Activated CD8-positive, alpha-beta T cell treated with anti-CD3 and anti-CD28 coated beads, Interleukin-2, amount 10 ng/mL, durations not matched to agents 7 days and 5 days (primary cell): ENCODE measurements around the gene PTPN13. TPM values are rescaled to one million over a fixed set of nuclear protein-coding genes. Genes with fewer than 3 reads are reported as not detected.

ENCODE experiments used
- ATAC-seq: fragments of 150-1000 bp; cut with Tn5 transposase; one replicate; pipeline ENCODE4 v1.10.0; 2021; ENCODE audit warnings: moderate library complexity
- CTCF ChIA-PET: fragments of 350-600 bp; sonication (Branson Sonifier 250); formaldehyde crosslinking; loops from one replicate; lab custom pipeline; 2021; ENCODE audit warnings: antibody characterized with exemption; lab: Charles Lee
- POLR2A ChIA-PET: fragments of 350-600 bp; sonication (Branson Sonifier 250); formaldehyde crosslinking; loops from one replicate; lab custom pipeline; 2021; ENCODE audit warnings: antibody characterized with exemption; lab: Charles Lee
- DNase-seq: peaks from one replicate; pipeline ENCODE4 v3.0.0-alpha.2; 2020
- H3K27ac Mint-ChIP-seq: one replicate; pipeline ENCODE4 v1.8.0; 2021; ENCODE audit warnings: mild to moderate bottlenecking, mixed read lengths
- H3K27me3 Mint-ChIP-seq: one replicate; pipeline ENCODE4 v1.8.0; 2021; ENCODE audit warnings: low read depth, mixed read lengths
- H3K36me3 Mint-ChIP-seq: one replicate; pipeline ENCODE4 v1.8.0; 2021; ENCODE audit warnings: low read depth, mixed read lengths
- H3K4me1 Mint-ChIP-seq: one replicate; pipeline ENCODE4 v1.8.0; 2021; ENCODE audit warnings: low read depth, mixed read lengths
- H3K4me3 Mint-ChIP-seq: one replicate; pipeline ENCODE4 v1.8.0; 2021; ENCODE audit warnings: mild to moderate bottlenecking, mixed read lengths
- H3K9me3 Mint-ChIP-seq: one replicate; pipeline ENCODE4 v1.8.0; 2022; ENCODE audit warnings: mixed read lengths; ENCODE audit not compliant: insufficient read depth
- total RNA-seq, 2 experiments: library from RNA; stranded (reverse); gene quantifications; one replicate each; pipeline ENCODE4 v1.2.3, GENCODE V29; 2021

PTPN13 gene
- total RNA-seq, 2 experiments from 2014 or later, result 0.08 to 0.16 TPM

- CTCF ChIA-PET, result interaction anchor here (1.2 kb wide), 1 partner anchor 317 kb away, joined by 4 read pairs; no protein-coding TSS in a partner anchor
- H3K27ac Mint-ChIP-seq, result no peak overlapping the region
- no peak for DNase-seq
These were observed 221.5 kb downstream of the PTPN13 start for GRCh38 chr4:86815653-86816052.

GRCh38 chr4:86816501-86817273, 222.6 kb downstream of the PTPN13 start:
- Mint-ChIP-seq H3K27ac (no peak overlapping the region), H3K36me3 (no peaks in the 10 kb centered on the region), H3K4me3 (no peak overlapping the region), H3K27me3 (no peaks in the 10 kb centered on the region), H3K4me1 (no peaks in the 10 kb centered on the region), H3K9me3 (peaks cover 5% of the 10 kb centered on the region)
- DNase-seq, result no peak
- ChIA-PET CTCF (no interaction called here), POLR2A (no interaction called here)
- ATAC-seq, result no peak

More at GRCh38 chr4:86815653-86816052, 221.5 kb downstream of the PTPN13 start:
- no peak overlapping the region for H3K4me3 Mint-ChIP-seq
- H3K9me3 Mint-ChIP-seq, result peaks cover 5% of the 10 kb centered on the region
- ATAC-seq, result no peak
- POLR2A ChIA-PET, result no interaction called here
- H3K27me3 Mint-ChIP-seq, result no peaks in the 10 kb centered on the region
- H3K36me3 Mint-ChIP-seq, result no peaks in the 10 kb centered on the region
- no peaks in the 10 kb centered on the region for H3K4me1 Mint-ChIP-seq

- ATAC-seq (no peak), DNase-seq (no peak)
- Mint-ChIP-seq H3K27ac (no peak overlapping the region), H3K4me1 (no peaks in the 10 kb centered on the region), H3K4me3 (no peak overlapping the region), H3K27me3 (no peaks in the 10 kb centered on the region), H3K9me3 (peaks cover 5% of the 10 kb centered on the region), H3K36me3 (no peaks in the 10 kb centered on the region)
- ChIA-PET CTCF (no interaction called here), POLR2A (no interaction called here)
These were observed 224.1 kb downstream of the PTPN13 start for GRCh38 chr4:86818211-86818610.

GRCh38 chr4:86818841-86819240, 224.7 kb downstream of the PTPN13 start:
- no peak for ATAC-seq
- no peak overlapping the region for H3K4me3 Mint-ChIP-seq
- peaks cover 5% of the 10 kb centered on the region for H3K9me3 Mint-ChIP-seq
- CTCF ChIA-PET, result no interaction called here
- H3K27me3 Mint-ChIP-seq, result no peaks in the 10 kb centered on the region
- DNase-seq, result no peak
- POLR2A ChIA-PET, result no interaction called here
- no peaks in the 10 kb centered on the region for H3K4me1 Mint-ChIP-seq
- no peak overlapping the region for H3K27ac Mint-ChIP-seq
- H3K36me3 Mint-ChIP-seq, result no peaks in the 10 kb centered on the region

- no peak for ATAC-seq
- CTCF ChIA-PET, result no interaction called here
- POLR2A ChIA-PET, result no interaction called here
- Mint-ChIP-seq H3K27me3 (no peaks in the 10 kb centered on the region), H3K4me1 (no peaks in the 10 kb centered on the region), H3K27ac (no peak overlapping the region), H3K4me3 (no peak overlapping the region), H3K9me3 (peaks cover 5% of the 10 kb centered on the region), H3K36me3 (no peaks in the 10 kb centered on the region)
- no peak for DNase-seq
These were observed 225.4 kb downstream of the PTPN13 start for GRCh38 chr4:86819561-86819960.

GRCh38 chr4:86821151-86821550, 227.0 kb downstream of the PTPN13 start:
- no peaks in the 10 kb centered on the region for H3K27me3 Mint-ChIP-seq
- H3K4me3 Mint-ChIP-seq, result no peak overlapping the region
- CTCF ChIA-PET, result no interaction called here
- peaks cover 4% of the 10 kb centered on the region for H3K9me3 Mint-ChIP-seq
- H3K36me3 Mint-ChIP-seq, result no peaks in the 10 kb centered on the region
- H3K4me1 Mint-ChIP-seq, result no peaks in the 10 kb centered on the region
- POLR2A ChIA-PET, result no interaction called here
- ATAC-seq (no peak), DNase-seq (no peak)
- no peak overlapping the region for H3K27ac Mint-ChIP-seq

- no peak overlapping the region for H3K4me3 Mint-ChIP-seq
- ChIA-PET CTCF (no interaction called here), POLR2A (no interaction called here)
- no peak overlapping the region for H3K27ac Mint-ChIP-seq
- no peak for DNase-seq
- no peaks in the 10 kb centered on the region for H3K27me3 Mint-ChIP-seq
- ATAC-seq, result no peak
- H3K36me3 Mint-ChIP-seq, result no peaks in the 10 kb centered on the region
- H3K4me1 Mint-ChIP-seq, result no peaks in the 10 kb centered on the region
- H3K9me3 Mint-ChIP-seq, result no peaks in the 10 kb centered on the region
These were observed 228.0 kb downstream of the PTPN13 start for GRCh38 chr4:86822136-86822535.

GRCh38 chr4:86825511-86825910, 231.4 kb downstream of the PTPN13 start:
- Mint-ChIP-seq H3K4me1 (no peaks in the 10 kb centered on the region), H3K9me3 (no peaks in the 10 kb centered on the region), H3K4me3 (no peak overlapping the region), H3K27me3 (no peaks in the 10 kb centered on the region), H3K27ac (no peak overlapping the region), H3K36me3 (no peaks in the 10 kb centered on the region)
- DNase-seq (no peak), ATAC-seq (no peak)
- CTCF ChIA-PET, result interaction anchor here (1.0 kb wide), 1 partner anchor 34 kb away, joined by 3 read pairs; no protein-coding TSS in a partner anchor
- POLR2A ChIA-PET, result no interaction called here

- CTCF ChIA-PET, result no interaction called here
- Mint-ChIP-seq H3K36me3 (no peaks in the 10 kb centered on the region), H3K9me3 (no peaks in the 10 kb centered on the region), H3K4me3 (no peak overlapping the region), H3K4me1 (no peaks in the 10 kb centered on the region), H3K27me3 (no peaks in the 10 kb centered on the region), H3K27ac (no peak overlapping the region)
- DNase-seq (no peak), ATAC-seq (no peak)
- POLR2A ChIA-PET, result no interaction called here
These were observed 237.4 kb downstream of the PTPN13 start for GRCh38 chr4:86831262-86832130.

GRCh38 chr4:86833615-86834014, 239.5 kb downstream of the PTPN13 start:
- Mint-ChIP-seq H3K9me3 (no peaks in the 10 kb centered on the region), H3K4me3 (no peak overlapping the region), H3K36me3 (no peaks in the 10 kb centered on the region), H3K4me1 (no peaks in the 10 kb centered on the region), H3K27ac (no peak overlapping the region), H3K27me3 (no peaks in the 10 kb centered on the region)
- no peak for DNase-seq
- ChIA-PET POLR2A (no interaction called here), CTCF (no interaction called here)
- ATAC-seq, result no peak

GRCh38 chr4:86834901-86835300, 240.8 kb downstream of the PTPN13 start:
- ChIA-PET POLR2A (no interaction called here), CTCF (no interaction called here)
- Mint-ChIP-seq H3K27ac (no peak overlapping the region), H3K27me3 (no peaks in the 10 kb centered on the region), H3K36me3 (no peaks in the 10 kb centered on the region), H3K9me3 (no peaks in the 10 kb centered on the region), H3K4me1 (no peaks in the 10 kb centered on the region), H3K4me3 (no peak overlapping the region)
- DNase-seq (no peak), ATAC-seq (no peak)

GRCh38 chr4:86835677-86836076, 241.6 kb downstream of the PTPN13 start:
- H3K27ac Mint-ChIP-seq, result no peak overlapping the region
- CTCF ChIA-PET, result no interaction called here
- ATAC-seq (no peak), DNase-seq (no peak)
- no peaks in the 10 kb centered on the region for H3K4me1 Mint-ChIP-seq
- no peak overlapping the region for H3K4me3 Mint-ChIP-seq
- H3K27me3 Mint-ChIP-seq, result no peaks in the 10 kb centered on the region
- no peaks in the 10 kb centered on the region for H3K9me3 Mint-ChIP-seq
- no peaks in the 10 kb centered on the region for H3K36me3 Mint-ChIP-seq
- POLR2A ChIA-PET, result no interaction called here
